B cell (primary cell): ENCODE results near the gene PISD. TPM values are rescaled to one million over a fixed set of nuclear protein-coding genes. Genes with fewer than 3 reads are reported as not detected.

Experiments used
- ATAC-seq: fragments of 200-7000 bp; cut with Tn5 transposase; one replicate; pipeline ENCODE4 v1.10.0; 2021; ENCODE audit warnings: low read depth, mild to moderate bottlenecking, moderate number of reproducible peaks, moderate library complexity
- CTCF ChIA-PET: fragments of 350-600 bp; sonication (Branson Sonifier 250); formaldehyde crosslinking; loops from one replicate; lab custom pipeline; 2021; ENCODE audit warnings: antibody characterized with exemption, inconsistent platforms; lab: Charles Lee
- POLR2A ChIA-PET: fragments of 350-600 bp; sonication (Branson Sonifier 250); formaldehyde crosslinking; loops from one replicate; lab custom pipeline; 2021; ENCODE audit warnings: antibody characterized with exemption; lab: Charles Lee
- DNase-seq: peaks from one replicate; pipeline ENCODE4 v3.0.0; 2013
- H2AFZ ChIP-seq: 2 replicates; pipeline ENCODE4 v1.6.1; 2012; ENCODE audit warnings: mild to moderate bottlenecking, low read depth, low read length; ENCODE audit not compliant: insufficient read depth, poor library complexity, severe bottlenecking
- H3K27ac ChIP-seq, 2 donors: 1 replicate in 1 of 2; 2 replicates in 1 of 2; pipeline ENCODE4 v1.5.1; 2012 to 2013; ENCODE audit warnings: low read length in 2 of 2, mild to moderate bottlenecking in 2 of 2, moderate library complexity in 1 of 2
- H3K27me3 ChIP-seq, 4 experiments: fragments of 200-600 bp in 1 of 4; sonication (generic) in 1 of 4; replicated peaks in 1 of 4; 1 replicate in 2 of 4; 2 replicates in 2 of 4; pipeline versions ENCODE4 v1.6.1 to v1.7.0; 2013 to 2016; ENCODE audit warnings: low read length in 3 of 4, mild to moderate bottlenecking in 2 of 4, mixed read lengths in 1 of 4, moderate library complexity in 1 of 4; ENCODE audit not compliant: insufficient read depth in 4 of 4, control insufficient read depth in 3 of 4; ENCODE audit errors: control extremely low read depth in 1 of 4
- H3K36me3 ChIP-seq, 2 experiments: replicated peaks in 1 of 2; 1 replicate in 1 of 2; 2 replicates in 1 of 2; pipeline versions ENCODE4 v1.6.1 to v1.7.1; 2013; ENCODE audit warnings: low read length in 1 of 2; ENCODE audit not compliant: insufficient read depth in 2 of 2, control insufficient read depth in 1 of 2; ENCODE audit errors: control extremely low read depth in 1 of 2, extremely low read depth in 1 of 2
- H3K4me1 ChIP-seq, 2 donors: fragments of 200-600 bp in 1 of 2; sonication (generic) in 1 of 2; 1 replicate in 1 of 2; 2 replicates in 1 of 2; pipeline versions ENCODE4 v1.5.1 to v1.6.1; 2013 to 2017; ENCODE audit warnings: low read length in 2 of 2; ENCODE audit not compliant: control insufficient read depth in 2 of 2, insufficient read depth in 2 of 2
- H3K4me2 ChIP-seq: replicated peaks from 2 replicates; pipeline ENCODE3; 2012; ENCODE audit warnings: mild to moderate bottlenecking, low read depth, low read length; ENCODE audit not compliant: poor library complexity, severe bottlenecking
- H3K4me3 ChIP-seq, 5 experiments: fragments of 200-600 bp in 1 of 5; sonication (generic) in 1 of 5; 1 replicate in 3 of 5; 2 replicates in 2 of 5; pipeline versions ENCODE4 v1.5.1 to v1.7.0; 2011 to 2016; ENCODE audit warnings: low read length in 4 of 5, mild to moderate bottlenecking in 4 of 5, low read depth in 2 of 5, control low read depth in 1 of 5, moderate library complexity in 1 of 5; ENCODE audit not compliant: insufficient read depth in 1 of 5; ENCODE audit errors: control extremely low read depth in 1 of 5, extremely low read depth in 1 of 5
- H3K79me2 ChIP-seq: fragments of 200-600 bp; sonication (generic); one replicate; pipeline ENCODE4 v1.6.0; 2016; ENCODE audit warnings: low read length; ENCODE audit not compliant: control insufficient read depth, insufficient read depth
- H3K9ac ChIP-seq: fragments of 200-600 bp; sonication (generic); 2 replicates; pipeline ENCODE4 v1.6.1; 2017; ENCODE audit warnings: mild to moderate bottlenecking, low read length, moderate library complexity
- H3K9me3 ChIP-seq, 3 donors: one replicate each; pipeline versions ENCODE4 v1.6.1 to v1.7.1; 2013; ENCODE audit warnings: low read length in 2 of 3; ENCODE audit not compliant: control insufficient read depth in 2 of 3, insufficient read depth in 1 of 3; ENCODE audit errors: control extremely low read depth in 1 of 3
- H4K20me1 ChIP-seq: 2 replicates; pipeline ENCODE4 v1.6.0; 2012; ENCODE audit warnings: mild to moderate bottlenecking, low read length; ENCODE audit not compliant: insufficient read depth, control insufficient read depth, poor library complexity, severe bottlenecking
- H3K27ac Mint-ChIP-seq: one replicate; pipeline ENCODE4 v1.8.0; 2021; ENCODE audit warnings: mixed read lengths
- H3K27me3 Mint-ChIP-seq: one replicate; pipeline ENCODE4 v1.8.0; 2021; ENCODE audit warnings: mixed read lengths
- H3K4me1 Mint-ChIP-seq: one replicate; pipeline ENCODE4 v1.8.0; 2021; ENCODE audit warnings: mixed read lengths
- H3K4me3 Mint-ChIP-seq: one replicate; pipeline ENCODE4 v1.8.0; 2021; ENCODE audit warnings: mixed read lengths
- H3K9me3 Mint-ChIP-seq: one replicate; pipeline ENCODE4 v1.8.0; 2022; ENCODE audit warnings: mixed read lengths; ENCODE audit not compliant: insufficient read depth
- EZH2 ChIP-seq: IDR thresholded peaks from 2 replicates; pipeline ENCODE4 v1.6.1; 2012; ENCODE audit warnings: borderline replicate concordance, low read depth, mild to moderate bottlenecking, moderate library complexity, low read length; ENCODE audit not compliant: insufficient read depth, poor library complexity, severe bottlenecking
- WGBS: methylation state at CpG from one replicate; pipeline ENCODE4 v1.1.5; 2013; ENCODE audit warnings: missing lambda C conversion rate; ENCODE audit not compliant: insufficient coverage; 5-methylcytosine and 5-hydroxymethylcytosine counted together
- intact Hi-C: fragments of 100-400 bp; cut with micrococcal nuclease; formaldehyde crosslinking; loops from one replicate; pipeline ENCODE4 v1.10.0; 2022
- polyA plus RNA-seq: library from polyadenylated mRNA; depleted of rRNA; stranded (reverse); fragments of >200 nt; gene quantifications from 2 replicates; pipeline ENCODE4 v1.2.3, GENCODE V29; 2012
- total RNA-seq, 2 donors: library from RNA; stranded (reverse); fragments of 120-200 nt in 1 of 2; gene quantifications; 1 replicate in 1 of 2; 2 replicates in 1 of 2; pipeline versions ENCODE4 v1.2.3 to v1.2.4, GENCODE V29; 2013 to 2022
- TF ChIP-seq, protein P1 (sequence below): fragments of 200-600 bp; IDR thresholded peaks from one replicate; pipeline ENCODE4 v1.8.0; 2022; ENCODE audit warnings: antibody characterized with exemption, mild to moderate bottlenecking

PISD gene
- total and polyA plus RNA-seq, 2 donors (not counting 1 experiment from before 2014, with no cell fraction given) = 35.6 to 52.5 TPM

GRCh38 chr22:31681349-31682345 is 19.6 kb upstream of the PISD start:
- Histone ChIP-seq H3K4me3 (no peak overlapping the region), H3K4me1 (peaks cover 0 to 3% of the 10 kb centered on the region in 2 donors), H3K79me2 (no peaks in the 10 kb centered on the region), H3K9ac (no peak overlapping the region), H3K27ac (no peak overlapping the region), H3K4me2 (no peak overlapping the region), H4K20me1 (no peaks in the 10 kb centered on the region), H3K36me3 (peaks cover 1 to 34% of the 10 kb centered on the region in 2 experiments), H3K9me3 (no peaks in the 10 kb centered on the region), H2AFZ (no peak overlapping the region), H3K27me3 (no peaks in the 10 kb centered on the region)
- ChIA-PET CTCF (interaction anchor here (0.7 to 1.3 kb wide), 4 partner anchors 14 to 125 kb away, joined by 3 to 7 read pairs (median 4); no protein-coding TSS in a partner anchor), POLR2A (no interaction called here)
- DNase-seq = no peak
- no peaks in the 10 kb centered on the region for H3K27me3 Mint-ChIP-seq
- peaks cover 7% of the 10 kb centered on the region for H3K4me1 Mint-ChIP-seq
- intact Hi-C loops = no loop called here
- WGBS = 97% methylated on average over 14 of the region's 17 CpGs
- H3K27ac Mint-ChIP-seq = no peak overlapping the region
- H3K4me3 Mint-ChIP-seq = no peak overlapping the region
- ATAC-seq = no peak
- H3K9me3 Mint-ChIP-seq = no peaks in the 10 kb centered on the region
- TF ChIP-seq, protein P1, sequence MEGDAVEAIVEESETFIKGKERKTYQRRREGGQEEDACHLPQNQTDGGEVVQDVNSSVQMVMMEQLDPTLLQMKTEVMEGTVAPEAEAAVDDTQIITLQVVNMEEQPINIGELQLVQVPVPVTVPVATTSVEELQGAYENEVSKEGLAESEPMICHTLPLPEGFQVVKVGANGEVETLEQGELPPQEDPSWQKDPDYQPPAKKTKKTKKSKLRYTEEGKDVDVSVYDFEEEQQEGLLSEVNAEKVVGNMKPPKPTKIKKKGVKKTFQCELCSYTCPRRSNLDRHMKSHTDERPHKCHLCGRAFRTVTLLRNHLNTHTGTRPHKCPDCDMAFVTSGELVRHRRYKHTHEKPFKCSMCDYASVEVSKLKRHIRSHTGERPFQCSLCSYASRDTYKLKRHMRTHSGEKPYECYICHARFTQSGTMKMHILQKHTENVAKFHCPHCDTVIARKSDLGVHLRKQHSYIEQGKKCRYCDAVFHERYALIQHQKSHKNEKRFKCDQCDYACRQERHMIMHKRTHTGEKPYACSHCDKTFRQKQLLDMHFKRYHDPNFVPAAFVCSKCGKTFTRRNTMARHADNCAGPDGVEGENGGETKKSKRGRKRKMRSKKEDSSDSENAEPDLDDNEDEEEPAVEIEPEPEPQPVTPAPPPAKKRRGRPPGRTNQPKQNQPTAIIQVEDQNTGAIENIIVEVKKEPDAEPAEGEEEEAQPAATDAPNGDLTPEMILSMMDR = no peak
- no peak for TF ChIP-seq EZH2

GRCh38 chr22:31680861-31681341 is 18.9 kb upstream of the PISD start:
- Mint-ChIP-seq H3K27ac (no peak overlapping the region), H3K4me3 (no peak overlapping the region), H3K4me1 (peaks cover 13% of the 10 kb centered on the region), H3K9me3 (no peaks in the 10 kb centered on the region), H3K27me3 (no peaks in the 10 kb centered on the region)
- no peak for ATAC-seq
- DNase-seq = no peak
- intact Hi-C loops = no loop called here
- Histone ChIP-seq H3K4me3 (no peak overlapping the region), H3K36me3 (peaks cover 1 to 30% of the 10 kb centered on the region in 2 experiments), H3K27ac (no peak overlapping the region), H3K4me2 (no peak overlapping the region), H3K4me1 (peaks cover 0 to 9% of the 10 kb centered on the region in 2 donors), H3K79me2 (no peaks in the 10 kb centered on the region), H3K27me3 (no peaks in the 10 kb centered on the region), H2AFZ (no peak overlapping the region), H3K9ac (no peak overlapping the region), H4K20me1 (no peaks in the 10 kb centered on the region), H3K9me3 (no peaks in the 10 kb centered on the region)
- POLR2A ChIA-PET = no interaction called here
- TF ChIP-seq, protein P1 = no peak
- no peak for TF ChIP-seq EZH2
- CTCF ChIA-PET = interaction anchor here (1.0 kb wide), 1 partner anchor 15 kb away, joined by 3 read pairs; no protein-coding TSS in a partner anchor
- 93% methylated on average over 6 of the region's 9 CpGs for WGBS
